AG09319 (cell line): ENCODE data around the gene PYDC2.

Source experiments
- DNase-seq: peaks from one replicate; pipeline ENCODE4 v3.0.0-alpha.2; 2010; ENCODE audit warnings: low read depth; ENCODE audit errors: extremely low read depth
- TF ChIP-seq, protein P1 (sequence below): IDR thresholded peaks from 2 replicates; pipeline ENCODE4 v1.5.1; 2011; ENCODE audit warnings: low read depth, mild to moderate bottlenecking, inconsistent platforms, low read length, moderate library complexity

The PYDC2 gene

DNA sequence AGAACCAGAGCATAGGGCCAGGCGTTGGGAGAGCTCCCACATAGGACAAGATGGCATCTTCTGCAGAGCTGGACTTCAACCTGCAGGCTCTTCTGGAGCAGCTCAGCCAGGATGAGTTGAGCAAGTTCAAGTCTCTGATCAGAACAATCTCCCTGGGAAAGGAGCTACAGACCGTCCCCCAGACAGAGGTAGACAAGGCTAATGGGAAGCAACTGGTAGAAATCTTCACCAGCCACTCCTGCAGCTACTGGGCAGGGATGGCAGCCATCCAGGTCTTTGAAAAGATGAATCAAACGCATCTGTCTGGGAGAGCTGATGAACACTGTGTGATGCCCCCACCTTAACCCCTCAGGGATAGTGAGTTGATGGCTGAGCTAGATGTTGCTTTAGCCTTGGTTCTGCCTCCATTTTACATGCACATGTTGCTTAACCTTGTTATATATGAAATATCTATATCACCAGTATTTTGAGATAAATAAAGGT lies at the start of gene PYDC2:
Gene PYDC2, plus strand, starts transcription at position 51 of the 483 bp plus-strand sequence. Its CDS starts 0 bp downstream, at position 51.
- TF ChIP-seq, protein P1, sequence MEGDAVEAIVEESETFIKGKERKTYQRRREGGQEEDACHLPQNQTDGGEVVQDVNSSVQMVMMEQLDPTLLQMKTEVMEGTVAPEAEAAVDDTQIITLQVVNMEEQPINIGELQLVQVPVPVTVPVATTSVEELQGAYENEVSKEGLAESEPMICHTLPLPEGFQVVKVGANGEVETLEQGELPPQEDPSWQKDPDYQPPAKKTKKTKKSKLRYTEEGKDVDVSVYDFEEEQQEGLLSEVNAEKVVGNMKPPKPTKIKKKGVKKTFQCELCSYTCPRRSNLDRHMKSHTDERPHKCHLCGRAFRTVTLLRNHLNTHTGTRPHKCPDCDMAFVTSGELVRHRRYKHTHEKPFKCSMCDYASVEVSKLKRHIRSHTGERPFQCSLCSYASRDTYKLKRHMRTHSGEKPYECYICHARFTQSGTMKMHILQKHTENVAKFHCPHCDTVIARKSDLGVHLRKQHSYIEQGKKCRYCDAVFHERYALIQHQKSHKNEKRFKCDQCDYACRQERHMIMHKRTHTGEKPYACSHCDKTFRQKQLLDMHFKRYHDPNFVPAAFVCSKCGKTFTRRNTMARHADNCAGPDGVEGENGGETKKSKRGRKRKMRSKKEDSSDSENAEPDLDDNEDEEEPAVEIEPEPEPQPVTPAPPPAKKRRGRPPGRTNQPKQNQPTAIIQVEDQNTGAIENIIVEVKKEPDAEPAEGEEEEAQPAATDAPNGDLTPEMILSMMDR = no peak
- DNase-seq = no peak

DNA sequence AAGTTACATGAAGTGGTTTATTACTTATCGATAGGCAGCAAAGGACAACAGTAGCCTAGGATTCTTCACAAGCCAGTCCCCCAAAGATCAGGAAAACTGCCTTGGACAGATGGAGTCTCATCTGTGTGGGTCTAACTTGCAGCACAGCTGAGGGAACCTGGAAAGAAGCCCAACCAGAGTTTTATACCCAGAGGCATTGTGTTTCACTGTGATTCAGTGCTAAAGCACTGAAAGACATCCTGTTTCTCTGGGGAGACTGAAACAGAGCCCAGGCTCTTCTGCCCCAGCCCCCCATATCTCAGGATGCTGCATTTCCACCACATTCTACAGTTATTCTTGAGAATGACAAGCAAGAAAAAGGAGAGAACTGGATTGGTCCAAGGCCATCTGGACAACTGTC lies 48.2 kb upstream of the PYDC2 start:
- TF ChIP-seq, protein P1 = no peak
- DNase-seq = peak; percentile 62

GRCh38 chr3:191414286-191414685 lies 46.7 kb upstream of the PYDC2 start:
- no peak for DNase-seq
- TF ChIP-seq, protein P1 = no peak

DNA sequence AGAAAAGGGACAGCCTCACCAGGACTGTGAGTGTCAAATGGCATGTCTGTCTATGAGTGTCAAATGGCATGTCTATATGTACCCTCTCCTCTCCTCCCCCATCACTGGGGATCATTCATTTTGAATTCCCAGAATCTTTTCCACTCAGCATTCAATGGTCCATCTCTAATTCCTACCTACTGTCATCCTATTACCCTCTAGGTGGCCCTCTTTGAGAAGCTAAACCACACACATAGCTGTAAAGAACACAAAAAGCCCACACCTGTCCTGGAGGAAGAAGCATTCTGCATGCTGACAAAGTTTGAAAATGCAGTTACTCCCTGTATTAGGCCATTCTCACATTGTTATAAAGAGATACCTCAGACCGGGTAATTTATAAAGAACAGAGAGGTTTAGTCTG lies 46.2 kb upstream of the PYDC2 start:
- no peak for DNase-seq
- TF ChIP-seq, protein P1 = no peak

GRCh38 chr3:191415566-191415965 lies 45.4 kb upstream of the PYDC2 start:
- TF ChIP-seq, protein P1 = no peak
- no peak for DNase-seq

DNA sequence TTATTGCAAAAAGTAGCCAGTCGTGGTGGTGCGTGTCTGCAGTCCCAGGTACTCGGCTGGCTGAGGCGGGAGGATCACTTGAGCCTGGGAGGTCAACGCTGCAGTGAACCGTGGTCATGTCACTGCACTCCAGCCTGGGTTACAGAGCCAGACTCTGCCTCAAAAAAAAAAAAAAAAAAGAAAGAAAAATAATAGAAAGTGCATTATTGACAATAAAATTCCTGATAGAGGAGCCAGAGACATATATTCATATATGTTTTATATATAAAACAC lies 43.6 kb upstream of the PYDC2 start:
- DNase-seq = no peak
- TF ChIP-seq, protein P1 = no peak

DNA sequence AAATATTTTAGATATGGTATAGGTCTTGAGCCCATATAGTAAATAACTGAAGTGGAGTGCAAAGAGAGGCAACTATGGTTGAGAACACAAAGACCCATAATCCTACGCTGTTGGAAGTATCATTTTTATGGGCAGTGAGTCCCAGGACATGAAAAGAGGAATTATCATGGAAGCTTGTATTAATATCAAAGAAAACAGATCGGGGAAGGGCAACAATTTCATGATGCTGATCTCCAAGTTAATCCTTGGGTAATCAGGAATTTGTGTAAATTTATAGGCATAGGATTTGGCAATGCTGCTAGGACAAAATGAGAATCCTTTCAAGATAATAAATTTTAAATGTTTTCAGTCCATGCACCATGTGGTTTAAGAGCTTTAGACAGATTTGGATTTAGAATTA lies 40.2 kb upstream of the PYDC2 start:
- no peak for DNase-seq
- TF ChIP-seq, protein P1 = no peak
